Sigmoid colon (tissue), 4 donors: ENCODE data around the gene SCAF4.

Source experiments
- POLR2A ChIP-seq, 2 donors: fragments of 450-650 bp; IDR thresholded peaks; one replicate each; pipeline ENCODE4 v1.6.1; 2016; ENCODE audit warnings: antibody characterized with exemption in 2 of 2, mild to moderate bottlenecking in 2 of 2, moderate library complexity in 2 of 2
- POLR2AphosphoS5 ChIP-seq, 4 donors: sonication (generic); formaldehyde crosslinking; IDR thresholded peaks; one replicate each; pipeline ENCODE4 v1.6.1; 2017; ENCODE audit warnings: antibody characterized with exemption in 4 of 4
- TF ChIP-seq, protein P1 (sequence below), 4 experiments: fragments of 450-650 bp in 3 of 4; fragments of 200-600 bp in 1 of 4; IDR thresholded peaks; one replicate each; pipeline ENCODE4 v1.5.1; 2016 to 2019; ENCODE audit warnings: antibody characterized with exemption in 4 of 4, mild to moderate bottlenecking in 3 of 4, moderate library complexity in 2 of 4

DNA sequence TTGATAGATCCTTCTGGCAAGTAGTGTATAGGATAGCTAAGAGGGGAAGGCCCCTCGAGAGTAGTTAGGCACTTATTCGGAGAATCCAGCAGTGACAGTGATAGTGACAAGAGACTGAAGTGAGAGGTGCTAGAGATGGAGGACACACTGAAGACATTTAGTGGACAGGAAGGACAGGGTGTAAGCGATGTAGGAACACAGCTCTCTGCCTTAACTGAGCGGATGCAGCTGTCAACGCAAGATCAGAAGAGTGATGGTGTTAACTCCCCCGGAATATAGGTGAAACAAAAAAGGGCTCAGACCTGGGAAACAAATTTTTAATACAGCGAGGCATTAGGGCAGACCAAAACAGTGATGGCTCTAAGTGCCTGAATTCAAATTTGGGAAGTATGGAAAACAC, 56.6 kb downstream of the SCAF4 start:
- TF ChIP-seq, protein P1, sequence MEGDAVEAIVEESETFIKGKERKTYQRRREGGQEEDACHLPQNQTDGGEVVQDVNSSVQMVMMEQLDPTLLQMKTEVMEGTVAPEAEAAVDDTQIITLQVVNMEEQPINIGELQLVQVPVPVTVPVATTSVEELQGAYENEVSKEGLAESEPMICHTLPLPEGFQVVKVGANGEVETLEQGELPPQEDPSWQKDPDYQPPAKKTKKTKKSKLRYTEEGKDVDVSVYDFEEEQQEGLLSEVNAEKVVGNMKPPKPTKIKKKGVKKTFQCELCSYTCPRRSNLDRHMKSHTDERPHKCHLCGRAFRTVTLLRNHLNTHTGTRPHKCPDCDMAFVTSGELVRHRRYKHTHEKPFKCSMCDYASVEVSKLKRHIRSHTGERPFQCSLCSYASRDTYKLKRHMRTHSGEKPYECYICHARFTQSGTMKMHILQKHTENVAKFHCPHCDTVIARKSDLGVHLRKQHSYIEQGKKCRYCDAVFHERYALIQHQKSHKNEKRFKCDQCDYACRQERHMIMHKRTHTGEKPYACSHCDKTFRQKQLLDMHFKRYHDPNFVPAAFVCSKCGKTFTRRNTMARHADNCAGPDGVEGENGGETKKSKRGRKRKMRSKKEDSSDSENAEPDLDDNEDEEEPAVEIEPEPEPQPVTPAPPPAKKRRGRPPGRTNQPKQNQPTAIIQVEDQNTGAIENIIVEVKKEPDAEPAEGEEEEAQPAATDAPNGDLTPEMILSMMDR (IDR thresholded peaks at IDR 0.05), result no peak
- no peak for TF ChIP-seq POLR2A (IDR thresholded peaks at IDR 0.05)
- TF ChIP-seq POLR2AphosphoS5 (IDR thresholded peaks at IDR 0.05), result no peak
